HG03095 (cell line): ENCODE measurements around the gene SCAND1.
"Not testable (repeated sequence)": the region's sequence is repeated elsewhere in the genome, so short reads cannot be mapped to it uniquely, and the experiment has no call there.

Experiments
- ATAC-seq: cut with Tn5 transposase; IDR thresholded peaks from one replicate; pipeline ENCODE4 v1.9.1; 2021; ENCODE audit warnings: moderate library complexity; ENCODE audit not compliant: unreplicated experiment

The SCAND1 gene

DNA sequence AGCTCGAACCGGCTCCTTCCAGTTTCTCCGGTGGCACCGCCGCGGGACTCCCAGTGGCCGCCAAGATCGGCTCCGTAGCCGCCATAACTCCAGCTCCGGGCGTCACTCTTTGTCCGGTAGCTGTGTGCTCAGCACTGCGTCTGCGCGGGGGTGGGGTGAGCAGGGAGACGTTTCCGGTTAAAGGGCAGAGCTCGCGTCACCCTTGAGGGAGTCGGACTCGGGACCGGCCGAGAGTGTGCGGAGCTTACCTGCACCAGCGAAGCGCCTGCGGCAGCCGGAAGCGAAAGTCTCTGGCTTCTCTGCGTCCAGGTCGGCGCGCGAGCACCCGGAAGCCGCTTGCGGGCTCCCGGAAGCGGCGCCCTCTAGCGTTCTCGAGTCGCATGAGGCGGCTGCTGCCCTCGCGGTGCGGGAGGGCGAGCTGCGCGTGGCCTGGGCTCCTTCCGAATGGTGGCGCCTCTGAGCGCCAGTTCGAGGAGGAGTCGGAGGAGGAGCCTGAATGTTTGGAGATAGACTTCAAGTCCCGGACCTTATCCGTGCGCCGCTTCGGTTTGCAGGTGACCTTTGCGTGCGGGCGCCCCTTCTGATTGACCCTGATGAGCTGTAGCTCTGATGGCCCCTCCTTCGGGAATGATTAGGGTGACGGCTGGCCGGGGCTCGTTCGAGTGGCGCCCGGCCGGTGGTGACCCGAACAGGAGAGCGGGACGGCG, at the start of gene SCAND1:
Gene SCAND1, minus strand, starts transcription at position 303 of the 707 bp plus-strand sequence. Its CDS starts 218 bp downstream, at position 85.
- ATAC-seq, result peak; percentile 75

DNA sequence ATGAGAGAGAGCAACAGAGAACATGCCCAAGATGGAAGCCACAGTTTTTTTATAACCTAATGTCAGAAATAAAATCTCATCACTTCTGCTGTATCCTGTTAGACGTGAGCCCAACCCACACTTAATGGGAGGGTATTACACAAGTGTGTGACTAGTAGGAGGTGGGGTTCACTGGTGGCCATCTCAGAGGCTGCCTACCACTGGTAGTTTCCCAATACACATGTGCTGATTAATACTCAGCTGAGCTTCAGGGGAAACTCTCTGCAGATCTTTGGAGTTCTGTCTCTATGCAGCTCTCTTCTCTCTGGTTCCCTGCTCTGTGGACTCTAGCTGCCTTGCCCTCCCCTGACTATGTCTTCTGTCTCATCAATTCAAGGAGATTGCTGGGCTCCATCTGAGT, 49.7 kb upstream of the SCAND1 start:
- no peak for ATAC-seq

DNA sequence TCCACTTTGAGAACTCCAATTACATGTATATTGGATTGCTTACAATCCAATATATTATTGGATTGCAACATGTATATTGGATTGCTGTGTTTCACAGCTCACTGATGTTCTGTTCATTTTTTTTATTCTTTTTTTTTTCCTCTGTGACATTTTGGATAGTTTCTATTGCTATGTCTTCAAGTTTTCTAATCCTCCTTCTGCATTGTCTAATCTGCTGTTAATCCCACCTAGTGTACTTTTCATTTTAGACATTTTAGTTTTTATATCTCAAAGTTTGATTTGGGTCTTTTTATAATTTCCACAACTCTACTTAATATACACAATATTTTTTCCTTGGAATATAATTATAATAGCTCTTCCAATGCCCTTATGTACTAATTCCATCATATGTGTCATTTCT, 48.6 kb upstream of the SCAND1 start:
- no peak for ATAC-seq

DNA sequence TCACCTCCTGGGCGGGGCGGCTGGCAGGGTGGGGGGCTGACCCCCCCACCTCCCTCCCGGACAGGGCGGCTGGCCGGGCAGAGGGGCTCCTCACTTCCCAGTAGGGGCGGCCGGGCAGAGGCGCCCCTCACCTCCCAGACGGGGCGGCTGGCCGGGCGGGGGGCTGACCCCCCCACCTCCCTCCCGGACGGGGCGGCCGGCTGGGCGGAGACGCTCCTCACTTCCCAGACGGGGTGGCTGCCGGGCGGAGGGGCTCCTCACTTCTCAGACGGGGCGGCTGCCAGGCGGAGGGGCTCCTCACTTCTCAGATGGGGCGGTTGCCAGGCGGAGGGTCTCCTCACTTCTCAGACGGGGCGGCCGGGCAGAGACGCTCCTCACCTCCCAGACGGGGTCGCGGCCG, 47.0 kb upstream of the SCAND1 start:
- not testable (repeated sequence) for ATAC-seq

DNA sequence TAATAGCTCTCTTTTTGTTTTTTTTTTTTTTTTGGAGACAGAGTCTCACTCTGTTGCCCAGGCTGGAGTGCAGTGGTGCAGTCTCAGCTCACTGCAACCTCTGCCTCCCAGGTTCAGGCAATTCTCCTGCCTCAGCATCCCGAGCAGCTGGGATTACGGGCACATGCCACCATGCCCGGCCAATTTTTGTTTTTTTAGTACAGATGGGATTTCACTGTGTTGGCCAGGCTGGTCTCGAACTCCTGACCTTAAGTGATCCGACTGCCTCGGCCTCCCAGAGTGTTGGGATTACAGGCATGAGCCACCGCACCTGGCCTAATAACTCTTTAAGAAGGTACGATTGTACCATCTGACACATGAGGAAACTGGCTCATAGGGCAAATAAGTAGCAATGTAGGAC, 42.2 kb upstream of the SCAND1 start:
- ATAC-seq, result not testable (repeated sequence)

DNA sequence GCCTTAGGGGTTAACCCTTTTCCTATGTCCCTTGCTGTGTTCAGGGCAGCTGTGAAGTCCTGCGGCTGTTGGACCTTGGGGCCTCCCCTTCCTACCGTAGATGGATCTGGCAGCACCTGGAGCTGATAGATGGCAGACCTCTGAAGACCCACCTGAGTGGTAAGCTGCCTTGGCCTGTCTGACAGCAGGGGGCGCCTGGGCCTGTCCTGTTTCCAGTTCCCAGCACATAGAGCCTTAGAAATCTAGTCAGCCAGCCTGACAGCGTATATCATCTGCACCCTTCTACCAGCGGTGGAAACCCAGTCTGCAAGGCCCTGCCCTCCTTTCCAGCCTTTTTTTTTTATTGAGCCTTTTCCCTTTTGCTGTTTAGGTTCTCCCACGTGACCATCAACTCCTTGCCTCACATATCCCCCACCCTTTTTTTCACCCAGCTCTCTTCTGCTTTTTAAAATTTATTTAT, 40.7 kb upstream of the SCAND1 start:
- ATAC-seq, result no peak

DNA sequence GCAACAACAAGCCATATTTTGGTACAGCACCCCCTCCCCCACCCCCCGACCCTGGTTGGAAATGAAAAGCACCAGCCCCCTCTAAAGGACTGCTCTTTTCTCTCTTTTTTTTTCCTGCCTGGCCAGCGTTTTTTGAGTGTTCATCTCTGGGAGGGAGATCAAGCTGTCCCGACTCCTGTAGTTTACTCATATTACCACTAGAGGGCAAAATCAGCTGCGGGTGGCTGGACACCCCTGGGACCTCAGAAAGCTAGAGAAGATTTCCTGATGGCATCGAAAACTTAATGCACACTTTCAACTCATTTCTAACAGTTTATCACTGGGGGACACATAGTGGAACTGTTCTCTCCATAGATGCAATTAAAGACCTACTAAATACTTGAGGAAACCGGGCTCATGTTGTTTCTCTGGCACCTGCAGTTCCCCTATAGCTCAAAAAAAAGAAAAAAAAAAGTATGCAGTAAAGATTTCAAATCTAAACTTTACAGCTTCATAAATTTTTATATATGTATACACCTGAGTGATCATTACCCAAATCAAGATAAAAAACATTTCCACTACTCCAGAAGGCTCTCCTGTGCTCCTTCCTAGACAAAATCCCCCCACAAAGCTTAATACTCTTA, 38.5 kb upstream of the SCAND1 start:
- ATAC-seq, result no peak

DNA sequence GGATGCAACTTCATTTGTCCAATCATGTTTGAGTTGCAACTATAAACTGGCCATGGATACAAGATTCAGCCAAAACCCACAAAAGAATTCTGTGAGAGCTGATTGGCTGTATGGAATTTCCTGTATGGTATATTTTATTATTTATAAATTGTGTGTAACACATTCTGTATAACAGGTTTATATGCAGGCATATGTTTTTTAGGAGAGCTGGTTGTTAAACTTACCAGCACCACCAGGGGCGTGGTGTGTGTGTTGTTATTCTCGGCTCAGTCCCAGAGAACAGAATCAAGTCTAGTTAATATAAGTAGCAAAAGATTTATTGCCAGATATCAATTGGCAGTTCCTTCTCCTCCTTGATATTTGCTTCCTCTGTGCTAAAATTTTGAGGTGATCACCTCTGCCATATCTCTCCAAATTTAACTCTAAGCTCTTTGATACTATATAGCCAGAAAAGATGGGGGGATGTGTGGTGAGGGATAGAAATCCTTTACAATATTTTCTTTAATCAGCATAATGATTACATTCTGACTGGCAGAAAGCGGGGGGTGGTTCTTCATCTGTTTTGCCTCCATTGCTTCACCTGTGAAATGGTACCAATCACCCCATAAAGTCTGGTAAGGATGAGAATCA, 37.0 kb upstream of the SCAND1 start:
- no peak for ATAC-seq

DNA sequence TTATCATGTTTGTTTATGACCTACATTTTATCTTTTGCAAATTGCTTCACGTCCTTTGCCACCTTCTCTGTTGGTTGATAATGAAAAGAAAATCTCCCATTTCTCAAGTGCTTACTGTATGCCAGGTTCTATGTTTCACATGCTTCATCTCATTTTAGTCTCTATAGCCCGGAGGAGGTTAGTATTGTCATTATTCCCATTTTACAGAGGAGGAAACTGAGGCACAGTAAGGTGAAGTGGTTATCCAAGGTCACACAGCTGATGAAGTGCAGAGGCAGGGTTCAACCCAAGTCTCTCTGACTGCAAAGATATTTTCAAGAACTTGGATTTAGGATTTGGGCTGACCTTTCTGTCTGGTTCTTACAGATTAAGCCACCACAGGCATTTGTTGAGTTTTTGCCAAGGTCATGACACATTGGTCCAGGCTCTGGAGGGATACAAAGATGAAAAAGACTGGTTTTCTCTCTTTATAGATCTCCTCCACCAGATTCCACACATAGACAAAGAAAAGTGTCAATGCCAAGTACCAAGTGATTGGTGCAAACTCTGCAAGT, 34.7 kb upstream of the SCAND1 start:
- no peak for ATAC-seq

DNA sequence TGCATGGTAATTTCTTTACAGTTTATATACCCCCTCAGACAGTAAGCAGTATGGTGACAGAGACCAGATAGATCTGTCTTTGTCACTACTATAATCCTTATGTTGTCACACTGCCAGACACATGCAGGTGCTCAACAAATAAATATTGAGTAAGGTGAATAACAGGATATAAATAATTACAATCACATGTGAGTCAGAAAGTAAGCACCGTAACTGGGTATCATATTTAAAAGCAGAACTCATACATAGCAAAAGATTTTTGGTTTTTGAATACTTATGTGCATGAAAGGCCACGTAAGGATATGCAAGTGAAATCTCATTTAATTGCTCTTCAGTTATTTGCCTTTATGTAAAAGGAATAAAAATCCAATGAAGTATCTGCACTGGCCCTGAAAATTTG, 31.5 kb upstream of the SCAND1 start:
- ATAC-seq, result no peak

DNA sequence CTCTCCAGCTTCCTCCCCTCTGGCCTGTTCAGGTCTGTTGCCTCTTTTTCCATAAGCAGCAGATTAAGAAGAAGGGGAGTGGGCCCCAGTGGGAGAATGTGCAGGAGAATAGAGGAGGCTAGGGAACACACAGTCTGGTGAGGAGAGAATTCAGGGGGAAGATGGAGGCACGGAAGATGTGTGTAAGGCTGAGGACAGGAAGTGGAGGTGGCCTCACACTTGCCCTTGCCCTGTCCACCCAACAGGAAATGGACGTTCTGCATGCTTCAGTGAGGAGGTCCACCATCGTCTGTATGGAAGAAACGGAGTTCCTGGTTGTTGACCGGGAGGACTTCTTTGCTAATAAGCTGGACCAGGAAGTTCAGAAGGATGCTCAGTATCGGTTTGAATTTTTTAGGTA, 30.1 kb upstream of the SCAND1 start:
- no peak for ATAC-seq

DNA sequence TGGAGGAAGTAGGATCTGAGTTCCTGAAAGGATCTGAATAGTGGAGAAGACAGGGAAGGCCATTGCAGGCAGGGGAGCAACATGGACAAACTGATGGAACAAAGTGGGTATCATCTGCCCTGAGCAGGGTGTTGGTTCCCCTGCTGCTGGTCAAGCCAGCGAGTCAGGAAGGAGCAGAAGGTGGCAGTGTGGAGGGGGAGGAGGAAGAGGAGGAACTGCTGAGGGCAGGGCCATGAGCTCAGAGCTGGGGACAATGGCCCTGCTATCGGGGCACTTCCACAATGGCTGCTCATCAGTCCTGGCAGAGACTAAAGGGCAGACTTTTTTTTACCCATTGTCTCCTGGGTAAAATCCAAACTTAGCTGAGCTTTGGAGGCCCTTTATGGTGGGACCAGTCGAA, 27.7 kb upstream of the SCAND1 start:
- no peak for ATAC-seq

DNA sequence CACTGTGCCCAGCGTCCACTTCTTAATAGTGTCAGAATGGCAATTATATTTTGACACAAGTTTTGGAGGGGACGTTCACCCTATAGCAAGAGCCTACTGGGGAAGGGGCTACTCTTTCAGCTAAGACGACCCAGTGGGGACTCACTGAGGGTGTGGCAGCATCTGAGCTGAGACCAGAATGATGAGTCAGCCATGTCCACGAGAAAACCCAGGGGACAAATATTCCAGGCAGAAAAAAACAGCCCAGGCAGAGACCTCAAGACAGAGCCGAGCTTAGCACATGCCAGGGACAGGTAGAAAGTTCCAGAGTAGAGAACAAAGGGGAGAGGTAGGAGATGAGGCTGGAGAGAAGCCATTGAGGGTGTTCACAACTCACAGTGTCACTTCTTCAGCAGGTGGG, 25.2 kb upstream of the SCAND1 start:
- ATAC-seq, result no peak

DNA sequence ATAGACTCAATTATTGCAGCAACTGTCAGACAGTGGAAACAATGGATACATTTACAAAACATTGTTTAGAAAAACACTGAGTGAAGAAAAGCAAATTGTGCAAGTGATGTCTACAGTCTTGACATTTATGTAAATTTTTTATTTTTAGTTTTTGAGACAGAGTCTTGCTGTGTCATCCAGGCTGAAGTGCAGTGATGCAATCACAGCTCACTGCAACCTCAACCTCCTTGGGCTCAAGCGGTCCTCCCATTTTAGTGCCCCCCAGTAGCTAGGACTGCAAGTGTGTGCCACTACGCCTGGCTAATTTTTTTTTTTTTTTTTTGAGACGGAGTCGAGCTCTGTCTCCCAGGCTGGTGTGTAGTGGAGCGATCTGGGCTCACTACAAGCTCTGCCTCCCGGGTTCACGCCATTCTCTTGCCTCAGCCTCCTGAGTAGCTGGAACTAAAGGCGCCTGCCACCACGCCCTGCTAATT, 23.8 kb upstream of the SCAND1 start:
- ATAC-seq, result no peak

DNA sequence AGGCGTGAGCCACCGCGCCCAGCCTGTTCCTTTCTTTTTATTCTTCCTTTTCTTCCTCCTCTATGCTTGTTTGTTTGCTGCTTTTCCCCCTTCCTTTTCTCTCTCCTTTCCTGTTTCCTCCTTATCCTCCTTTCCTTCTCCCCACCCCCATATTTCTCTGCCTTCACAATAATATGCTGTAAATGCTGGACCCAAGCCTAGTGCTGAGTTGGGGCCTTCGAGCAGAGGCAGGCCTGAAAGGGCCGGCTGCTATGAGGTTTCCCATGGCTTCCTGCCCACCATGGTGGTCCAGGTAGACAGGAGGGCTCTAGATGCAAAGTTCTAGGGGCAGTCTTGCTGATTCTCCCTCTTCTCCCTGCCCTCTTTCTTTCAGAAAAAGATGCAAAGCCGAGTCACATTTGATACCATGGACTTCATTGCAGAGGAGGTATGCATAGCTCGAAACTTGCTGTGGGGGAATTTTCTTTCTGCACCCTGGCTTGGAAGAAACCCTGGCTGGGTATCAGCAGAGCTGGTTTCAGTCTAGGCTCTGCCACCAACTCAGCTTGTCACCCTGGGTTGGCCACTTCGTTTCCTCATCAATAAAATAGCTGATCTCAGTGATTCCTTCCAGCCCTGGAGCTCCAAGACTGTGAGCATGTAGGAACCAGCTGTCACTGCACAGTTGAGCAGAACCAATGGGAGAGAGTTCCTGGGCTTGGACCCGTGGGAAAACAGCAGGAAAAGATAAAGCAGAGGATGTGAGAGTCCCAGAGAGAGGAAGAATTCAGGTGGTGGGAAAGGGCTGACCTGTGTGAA, 21.5 kb upstream of the SCAND1 start:
- ATAC-seq, result no peak

DNA sequence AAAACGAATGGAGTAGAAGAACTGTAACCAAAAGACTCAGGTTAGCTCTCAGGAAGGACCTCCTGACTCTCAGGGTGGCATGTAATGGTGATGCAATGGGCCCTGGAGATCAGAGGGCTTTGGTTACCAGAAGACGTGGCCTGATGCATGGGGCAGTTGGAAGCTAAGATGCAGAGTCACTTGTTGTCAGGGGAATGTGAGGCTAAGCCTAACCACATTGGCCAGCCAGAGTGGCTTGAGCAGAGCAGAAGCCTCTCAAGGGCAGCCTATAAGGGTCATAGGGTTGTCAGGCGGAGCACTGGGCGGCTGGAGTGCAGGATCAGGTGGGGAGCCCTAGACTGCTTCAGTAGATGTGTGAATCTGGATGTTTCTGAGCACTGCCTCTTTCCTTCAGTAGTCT, 20.0 kb upstream of the SCAND1 start:
- no peak for ATAC-seq

DNA sequence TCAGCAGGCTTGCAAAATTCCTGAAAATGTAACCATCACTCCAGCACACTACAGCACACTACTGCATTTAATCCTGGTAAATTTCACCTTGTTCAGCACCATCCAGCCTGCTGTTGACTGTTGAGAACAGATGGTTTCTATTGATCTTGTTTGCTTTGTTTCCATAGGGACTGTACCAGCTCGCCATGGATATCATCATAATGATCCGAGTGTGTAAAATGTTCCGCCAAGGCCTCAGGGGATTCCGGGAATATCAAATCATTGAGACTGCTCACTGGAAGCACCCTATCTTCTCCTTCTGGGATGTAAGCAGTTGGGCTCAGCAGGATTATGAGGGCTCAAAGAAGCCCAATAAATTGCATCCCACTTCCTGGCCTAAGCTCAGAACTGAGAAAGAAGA, 18.2 kb upstream of the SCAND1 start:
- no peak for ATAC-seq

DNA sequence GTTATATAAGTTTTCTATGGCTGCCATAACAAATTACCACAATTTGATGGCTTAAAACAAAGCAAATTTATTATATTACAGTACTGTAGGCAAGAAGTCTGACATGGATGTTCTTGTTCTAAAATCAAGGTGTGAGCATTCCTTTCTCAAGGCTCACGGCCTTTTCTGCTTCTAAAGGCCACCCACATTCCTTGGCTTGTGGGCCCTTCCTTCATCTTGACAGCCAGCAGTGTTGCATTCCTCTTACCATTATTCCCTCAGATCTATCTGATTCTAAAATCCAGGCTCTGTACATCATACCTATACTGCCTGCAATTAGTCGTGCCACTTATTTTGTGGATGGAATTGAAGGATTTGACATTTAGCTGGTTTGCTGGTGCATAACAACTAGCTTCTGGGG, 17.7 kb upstream of the SCAND1 start:
- no peak for ATAC-seq

DNA sequence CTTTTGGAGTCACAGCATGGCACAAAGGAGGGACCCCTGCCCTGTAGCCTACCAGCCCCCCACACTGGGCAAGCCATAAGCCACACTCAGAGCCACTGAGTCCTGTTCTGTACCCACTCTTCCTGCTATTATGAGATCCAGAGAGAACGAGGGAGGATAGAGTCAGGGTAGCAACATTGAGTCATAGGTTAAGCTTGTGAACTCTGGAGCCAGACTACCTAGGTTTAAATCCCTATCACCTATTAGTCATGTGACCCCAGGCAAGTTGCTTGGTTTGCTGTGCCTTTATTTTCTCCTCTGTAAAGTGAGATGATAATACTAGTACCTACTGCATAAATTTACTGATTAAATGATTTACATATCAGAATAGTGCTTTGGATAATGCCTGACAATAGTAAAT, 14.6 kb upstream of the SCAND1 start:
- no peak for ATAC-seq

DNA sequence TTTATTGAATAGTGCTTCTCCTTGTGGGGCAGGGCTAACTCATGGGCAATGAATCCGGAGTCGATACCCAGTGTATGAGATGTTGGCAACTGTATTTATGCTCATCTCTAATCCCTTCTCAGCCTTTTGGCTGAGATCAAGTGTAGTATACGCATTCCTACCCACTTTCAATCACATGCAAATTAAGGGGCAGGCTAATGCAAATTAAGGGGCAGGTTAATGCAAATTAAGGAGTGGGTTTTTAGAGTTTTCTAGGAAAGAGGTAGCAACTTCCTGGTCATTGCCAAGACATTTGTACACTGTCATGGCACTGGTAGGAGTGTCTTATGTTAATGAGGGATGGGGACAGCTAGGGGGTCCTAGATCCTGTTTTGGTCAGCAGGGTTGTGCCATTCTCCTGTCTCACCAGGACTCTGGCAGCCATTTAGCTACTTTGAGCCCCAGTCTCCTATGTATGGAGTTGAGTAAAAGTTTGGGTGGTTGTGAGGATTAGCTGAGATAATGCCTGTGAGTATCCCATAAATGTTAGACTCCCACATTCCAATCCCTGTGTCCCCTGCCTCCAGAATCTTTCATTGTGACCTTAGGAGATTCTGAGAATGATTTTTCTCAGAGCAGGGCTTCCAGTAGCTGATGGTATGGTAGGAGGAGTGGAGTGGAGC, 13.8 kb upstream of the SCAND1 start, which contains the start of gene CNBD2:
Gene CNBD2, plus strand, starts transcription at position 612 of the 662 bp plus-strand sequence. CDS start 173 bp downstream, outside the sequence.
- ATAC-seq, result no peak
